Omental fat pad (tissue), 4 donors: Measurements from ENCODE around the gene BLOC1S4. TPM values are rescaled to one million over a fixed set of nuclear protein-coding genes. Genes with fewer than 3 reads are reported as not detected.

Experiments
- ATAC-seq: fragments of 150-250 bp; one replicate; pipeline ENCODE4 v1.9.1; 2016; ENCODE audit warnings: mild to moderate bottlenecking, moderate library complexity; ENCODE audit not compliant: low FRiP score
- DNase-seq: peaks from one replicate; pipeline ENCODE4 v3.0.0-alpha.2; 2019; ENCODE audit warnings: low spot score
- CTCF ChIP-seq, 3 donors: fragments of 450-650 bp; IDR thresholded peaks; one replicate each; pipeline ENCODE4 v1.5.1; 2016 to 2017; ENCODE audit warnings: antibody characterized with exemption in 3 of 3, mild to moderate bottlenecking in 3 of 3, moderate library complexity in 2 of 3
- total RNA-seq, 4 donors: library from RNA; depleted of rRNA; stranded (reverse); fragments of >200 nt; gene quantifications; one replicate each; pipeline ENCODE4 v1.1.0, GENCODE V29; 2016

BLOC1S4 gene
- total RNA-seq, 4 donors from 2014 or later, result 12.3 to 23.3 (median 13.9) TPM

GRCh38 chr4:6746721-6747293 is 30.8 kb downstream of the BLOC1S4 start:
- ATAC-seq (peak; percentile 37), DNase-seq (no peak)
- no peak for TF ChIP-seq CTCF (IDR thresholded peaks at IDR 0.05)

- ATAC-seq (peak; percentile 27), DNase-seq (no peak)
- TF ChIP-seq CTCF (IDR thresholded peaks at IDR 0.05), result no peak
Measured at GRCh38 chr4:6747294-6748051, 31.5 kb downstream of the BLOC1S4 start.

GRCh38 chr4:6748286-6748685 is 32.3 kb downstream of the BLOC1S4 start:
- ATAC-seq (no peak), DNase-seq (no peak)
- TF ChIP-seq CTCF (IDR thresholded peaks at IDR 0.05), result no peak

- DNase-seq (peak; percentile 32), ATAC-seq (peak; percentile 61)
- TF ChIP-seq CTCF (IDR thresholded peaks at IDR 0.05), result no peak
Measured at GRCh38 chr4:6749340-6750171, 33.6 kb downstream of the BLOC1S4 start.

GRCh38 chr4:6750286-6751221 is 34.6 kb downstream of the BLOC1S4 start:
- ATAC-seq, result no peak
- no peak for TF ChIP-seq CTCF (IDR thresholded peaks at IDR 0.05)
- no peak for DNase-seq
